ENCODE data around the gene ST3GAL6.

The ST3GAL6 gene

GRCh38 chr3:98741121-98741716 is 21.9 kb upstream of the ST3GAL6 start:
- DNase-seq: no peak

GRCh38 chr3:98743071-98743470 is 20.1 kb upstream of the ST3GAL6 start:
- DNase-seq: no peak

- DNase-seq: no peak
Measured at GRCh38 chr3:98744283-98744682, 18.9 kb upstream of the ST3GAL6 start.

DNA sequence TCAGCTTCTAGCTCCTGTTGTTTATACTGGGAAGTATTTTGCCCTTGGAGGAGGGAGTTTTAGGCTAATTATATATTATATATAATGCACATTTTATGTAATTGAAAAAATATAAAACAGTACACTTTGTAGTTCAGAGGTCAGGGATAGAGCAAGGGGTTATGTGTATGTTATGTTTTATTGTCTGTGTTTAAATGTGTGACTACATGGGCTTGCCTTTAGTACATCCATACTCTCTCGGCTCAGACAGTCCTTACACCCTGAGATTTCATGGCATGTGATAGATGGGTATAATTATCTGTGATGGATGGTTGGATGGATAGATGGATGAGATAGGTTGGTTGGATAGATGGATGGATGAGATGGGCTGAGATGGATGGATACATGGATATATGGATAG is 17.4 kb upstream of the ST3GAL6 start:
- DNase-seq: no peak

DNA sequence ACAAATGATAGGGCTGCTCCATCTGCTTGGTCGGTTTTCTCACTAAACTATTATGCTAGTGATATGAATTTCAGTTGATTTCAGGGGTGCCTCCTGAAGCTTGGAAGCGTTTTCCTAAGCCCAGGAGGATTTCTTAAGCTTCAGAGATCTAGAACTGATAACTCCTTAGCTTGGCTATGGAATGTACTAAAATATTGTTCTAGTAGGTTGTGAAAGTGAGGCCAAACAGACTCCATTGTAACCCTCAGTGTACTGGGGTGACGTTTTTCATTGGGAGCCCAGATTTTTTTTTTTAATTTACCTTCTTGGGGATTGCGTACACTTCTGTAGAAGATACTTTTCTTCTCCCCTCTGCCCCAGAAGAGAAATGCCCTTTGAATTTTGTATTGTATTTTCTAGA is 17.0 kb upstream of the ST3GAL6 start:
- no peak for DNase-seq

- no peak for DNase-seq
Measured at GRCh38 chr3:98746882-98747281, 16.3 kb upstream of the ST3GAL6 start.

- DNase-seq: no peak
Measured at GRCh38 chr3:98750276-98750919, 12.7 kb upstream of the ST3GAL6 start.

DNA sequence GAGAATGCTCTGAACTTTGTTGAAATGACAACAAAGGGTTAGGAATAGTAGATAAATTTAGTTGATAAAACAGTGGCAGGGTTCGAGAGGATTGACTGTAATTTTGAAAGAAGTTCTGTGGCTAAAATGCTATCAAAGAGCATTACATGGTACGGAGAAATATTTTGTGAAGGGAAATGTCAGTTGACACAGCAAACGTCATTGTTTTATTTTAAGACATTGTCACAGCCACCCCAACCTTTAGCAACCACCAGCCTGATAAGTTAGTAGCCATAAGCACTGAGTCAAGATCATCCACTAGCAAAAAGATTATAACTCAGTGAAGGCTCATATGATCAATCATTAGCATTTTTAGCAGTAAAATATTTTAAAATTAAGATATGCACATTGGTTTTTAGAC is 8.7 kb upstream of the ST3GAL6 start:
- no peak for DNase-seq

- no peak for DNase-seq
Measured at GRCh38 chr3:98755601-98756000, 7.5 kb upstream of the ST3GAL6 start.

- DNase-seq: no peak
Measured at GRCh38 chr3:98759629-98760028, 3.5 kb upstream of the ST3GAL6 start.

- no peak for DNase-seq
Measured at GRCh38 chr3:98761643-98762229, 1.4 kb upstream of the ST3GAL6 start.

DNA sequence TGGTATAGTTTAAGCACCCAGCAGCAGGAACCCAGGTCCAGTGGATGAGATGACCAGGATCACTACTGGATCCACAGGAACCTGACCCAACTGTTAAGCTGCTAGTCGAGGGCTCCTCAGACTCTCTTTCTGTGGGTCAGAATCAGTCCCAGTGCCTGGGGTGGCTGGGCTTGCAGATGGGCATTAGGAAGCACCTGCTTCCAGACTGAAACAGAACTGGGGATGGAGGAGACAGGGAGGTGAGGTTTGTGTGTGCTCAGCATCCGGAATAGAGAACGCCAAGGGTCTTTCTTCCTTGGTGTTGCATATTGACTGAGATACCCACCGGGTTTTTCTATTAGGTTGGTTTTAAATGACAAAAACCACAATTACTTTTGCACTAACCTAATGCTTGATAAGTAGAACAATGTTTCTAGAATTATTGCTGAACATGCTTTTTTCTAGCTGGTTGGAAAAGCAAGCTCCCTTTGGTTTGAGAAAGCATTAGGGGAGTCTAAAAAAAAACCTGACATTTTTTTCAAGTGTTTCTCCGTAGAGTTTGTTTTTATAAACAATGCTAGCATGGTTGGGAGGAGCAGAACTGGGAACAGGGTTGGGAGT is 779 bp downstream of the ST3GAL6 start:
- no peak for DNase-seq

DNA sequence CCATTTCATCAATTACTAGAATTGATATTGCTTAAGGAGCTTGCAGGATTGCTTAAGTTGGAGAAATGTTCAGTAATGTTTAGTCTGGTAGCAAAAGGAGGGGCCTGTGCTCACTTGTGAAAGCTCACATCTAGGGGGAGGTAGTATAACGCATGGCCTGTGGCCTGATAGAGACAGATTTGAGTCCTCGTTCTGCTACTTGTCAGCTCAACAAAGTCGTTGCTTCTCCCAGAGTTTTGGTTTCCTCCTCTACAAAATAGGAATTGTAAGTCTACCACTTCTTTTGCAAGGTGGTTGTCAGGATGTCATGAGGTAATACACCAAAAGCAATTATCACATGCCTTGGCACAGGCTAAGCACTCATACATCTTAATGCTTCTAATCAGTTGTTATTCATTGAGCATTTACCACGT is 1.3 kb downstream of the ST3GAL6 start:
- no peak for DNase-seq

DNA sequence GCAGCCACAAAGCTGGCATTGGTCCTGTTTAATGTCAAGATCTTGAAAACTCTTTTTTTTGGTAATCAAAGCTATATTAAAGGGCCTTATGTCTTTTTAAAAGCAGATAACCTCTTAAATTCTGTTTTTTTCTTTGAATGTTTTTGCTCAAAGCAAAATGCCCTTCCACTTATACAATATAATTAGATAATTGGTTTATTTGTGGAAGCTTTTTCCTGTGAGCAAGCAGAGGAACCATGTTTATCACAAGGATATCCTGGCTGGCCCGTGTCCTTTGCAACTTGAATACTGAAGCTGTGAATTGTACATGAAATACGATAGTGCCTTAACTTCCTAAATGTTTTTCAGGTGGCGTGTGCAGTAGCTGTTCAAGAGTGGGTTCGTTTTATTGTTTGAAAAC is 2.6 kb downstream of the ST3GAL6 start:
- no peak for DNase-seq

DNA sequence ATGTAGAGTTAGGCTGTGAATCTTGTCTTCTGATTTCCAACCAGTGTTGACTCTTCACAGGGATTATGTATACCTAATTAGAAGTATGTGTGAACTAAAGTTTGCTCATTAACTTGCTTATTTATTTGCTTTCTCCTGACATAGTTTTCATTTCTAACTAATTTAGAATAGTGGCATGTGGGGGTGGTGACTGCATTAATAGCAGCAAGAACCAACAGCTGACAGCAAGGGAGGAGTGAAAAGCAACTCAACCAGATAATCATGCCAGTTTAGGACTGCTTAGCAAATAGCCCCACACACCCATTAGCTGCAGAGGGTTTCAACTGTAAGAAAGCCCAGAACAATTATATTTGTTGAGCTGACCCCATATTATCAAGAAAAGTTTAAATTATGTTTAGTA is 3.8 kb downstream of the ST3GAL6 start:
- DNase-seq: no peak

DNA sequence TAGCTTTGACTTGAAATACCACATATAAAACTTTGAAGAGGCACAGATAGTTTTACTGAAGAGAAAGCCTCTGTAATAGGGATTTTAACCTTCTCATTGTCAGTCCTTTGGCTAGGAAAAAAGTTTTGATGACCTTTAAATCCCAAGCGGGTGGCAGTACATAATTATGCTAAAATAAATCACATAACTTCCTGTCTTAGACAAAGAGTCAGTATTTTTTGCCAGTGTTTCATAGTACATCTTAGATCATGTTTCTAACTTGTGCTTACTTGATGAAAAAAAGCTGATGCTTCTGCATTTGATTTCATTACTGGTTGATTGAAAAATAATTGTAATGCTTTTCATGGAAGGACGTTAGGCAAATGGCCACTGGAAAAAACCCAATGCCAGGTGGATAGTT is 5.8 kb downstream of the ST3GAL6 start:
- no peak for DNase-seq

DNA sequence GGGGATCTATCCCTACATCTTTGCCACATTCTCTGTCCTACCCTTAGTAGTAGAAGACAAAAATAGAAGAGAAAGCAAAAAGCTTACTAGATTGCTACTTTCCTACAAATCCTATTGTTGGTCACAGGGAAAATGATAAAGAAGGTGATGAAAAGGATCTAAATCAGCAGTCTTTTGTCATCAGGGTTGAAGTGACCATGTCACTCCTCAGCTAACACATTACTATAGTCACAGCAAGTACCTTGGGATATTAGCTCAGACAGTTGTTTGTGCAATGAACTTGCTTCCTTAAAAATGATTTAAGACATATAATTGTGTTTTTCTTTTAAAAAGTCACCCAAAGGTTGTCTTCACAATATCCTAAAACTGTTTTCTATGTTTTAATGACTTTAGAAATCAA is 6.3 kb downstream of the ST3GAL6 start:
- no peak for DNase-seq

DNA sequence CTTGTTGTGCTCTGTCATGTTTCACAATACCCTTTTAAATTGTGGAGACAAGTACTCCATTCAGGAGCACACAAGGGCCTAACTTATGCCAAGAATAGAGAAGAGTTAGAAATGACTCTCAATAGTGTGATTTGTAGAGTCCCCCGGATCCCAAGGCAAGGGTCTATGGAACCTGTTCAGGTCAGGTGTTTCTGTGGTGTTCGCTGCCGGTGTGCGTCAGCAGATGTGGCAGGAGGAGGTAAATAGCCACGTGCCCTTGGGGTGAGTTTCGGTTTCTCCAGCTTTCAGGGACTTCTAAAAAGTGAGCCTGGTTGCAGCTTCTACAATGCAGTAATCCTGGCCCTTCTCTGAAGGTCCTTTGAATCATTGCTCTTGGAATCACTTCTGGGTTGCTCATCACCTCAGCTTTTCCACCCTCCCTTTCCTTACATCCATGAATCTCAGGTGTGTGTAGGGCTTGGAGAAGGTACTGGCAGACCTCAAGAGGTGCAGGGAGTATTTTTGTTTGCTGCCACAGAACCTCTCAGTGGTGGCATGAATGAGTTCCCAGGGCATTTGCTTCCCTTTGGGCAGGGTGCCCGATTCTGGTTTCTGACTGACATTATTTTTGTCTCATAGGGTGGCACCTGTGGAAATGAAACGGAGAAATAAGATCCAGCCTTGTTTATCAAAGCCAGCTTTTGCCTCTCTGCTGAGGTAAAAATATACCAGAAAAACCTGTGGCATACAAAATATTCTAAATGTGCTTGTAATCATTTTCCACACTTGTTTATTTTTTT is 7.3 kb downstream of the ST3GAL6 start:
- no peak for DNase-seq

GRCh38 chr3:98772022-98772421 is 8.9 kb downstream of the ST3GAL6 start:
- DNase-seq: no peak

DNA sequence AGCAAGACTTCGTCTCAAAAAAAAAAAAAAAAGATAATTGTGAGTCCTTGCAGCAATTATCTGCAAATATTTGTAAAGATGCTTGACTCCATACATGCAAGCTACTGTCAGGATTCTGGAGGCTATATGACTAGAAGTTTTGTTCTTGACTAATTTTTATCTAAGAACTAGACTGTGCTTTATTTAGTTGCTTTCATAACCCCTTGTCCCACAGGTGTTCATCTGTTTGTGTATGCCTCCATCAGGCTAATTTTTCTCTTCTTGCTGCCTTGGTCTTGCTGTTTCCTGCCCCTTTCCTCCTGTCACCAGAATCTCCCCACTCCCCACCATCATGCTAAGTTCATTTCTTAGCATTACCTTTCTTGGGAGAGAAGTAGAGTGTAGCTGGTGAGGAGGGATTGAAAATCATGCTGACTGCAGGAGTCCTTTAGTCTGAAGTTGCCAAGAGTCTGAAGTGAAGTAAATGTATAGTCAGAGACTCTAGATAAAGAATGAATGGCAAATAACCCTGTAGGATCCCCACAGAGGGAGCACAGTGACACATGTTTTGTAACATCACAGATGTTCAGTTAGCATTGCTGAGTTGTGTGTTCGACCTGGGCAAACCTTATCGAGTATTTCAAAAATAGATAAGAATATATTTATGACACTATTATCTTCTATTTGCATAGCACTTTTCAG is 12.5 kb downstream of the ST3GAL6 start:
- DNase-seq: no peak

GRCh38 chr3:98776140-98776493 is 13.0 kb downstream of the ST3GAL6 start:
- DNase-seq: no peak

DNA sequence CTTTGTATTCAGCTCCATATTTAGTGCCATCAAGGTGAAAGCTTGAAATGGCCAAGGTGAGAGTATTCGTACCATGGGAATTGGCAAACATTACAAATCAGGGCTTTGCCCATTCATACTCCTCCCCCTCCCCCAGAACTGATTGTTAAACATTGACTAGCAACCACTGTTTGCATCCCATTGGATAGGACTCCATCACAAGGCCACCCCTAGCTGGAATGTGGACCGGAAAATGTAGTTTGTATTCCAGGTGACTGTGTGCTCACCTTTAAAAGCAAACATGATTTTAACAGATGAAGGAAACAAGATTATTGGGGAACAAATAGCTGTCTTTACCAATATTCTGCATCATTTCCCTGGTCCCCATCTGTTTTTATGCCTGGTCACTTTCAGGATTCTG is 14.1 kb downstream of the ST3GAL6 start:
- DNase-seq: no peak

DNA sequence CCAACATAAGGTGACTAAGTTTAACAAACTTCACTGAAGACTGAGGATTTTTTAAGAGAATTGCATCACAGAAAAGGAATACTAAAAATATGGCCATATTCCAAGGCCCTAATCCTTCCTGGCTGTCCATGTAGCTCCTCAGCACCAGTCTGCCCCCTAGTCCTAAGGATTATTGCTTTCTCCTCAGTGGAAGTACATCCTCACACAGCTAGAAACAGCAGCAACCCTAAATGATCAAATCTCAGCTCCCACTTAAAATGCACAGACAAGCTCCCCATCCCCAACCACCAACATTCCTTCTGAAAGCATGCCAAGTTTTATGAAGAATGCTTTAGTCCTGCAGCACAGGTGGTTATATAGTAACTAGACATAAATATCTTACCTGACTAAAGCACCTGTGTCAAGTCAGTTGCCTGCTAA is 14.7 kb downstream of the ST3GAL6 start:
- no peak for DNase-seq
